NCI-H748 (cell line): Measurements from ENCODE around the gene OR2L2.
"Not testable (repeated sequence)": the region's sequence is repeated elsewhere in the genome, so short reads cannot be mapped to it uniquely, and the experiment has no call there.

Experiments
- DNase-seq: peaks from one replicate; lab custom pipeline; 2025; ENCODE audit not compliant: unreplicated experiment; lab: John Stamatoyannopoulos, UW

The OR2L2 gene

DNA sequence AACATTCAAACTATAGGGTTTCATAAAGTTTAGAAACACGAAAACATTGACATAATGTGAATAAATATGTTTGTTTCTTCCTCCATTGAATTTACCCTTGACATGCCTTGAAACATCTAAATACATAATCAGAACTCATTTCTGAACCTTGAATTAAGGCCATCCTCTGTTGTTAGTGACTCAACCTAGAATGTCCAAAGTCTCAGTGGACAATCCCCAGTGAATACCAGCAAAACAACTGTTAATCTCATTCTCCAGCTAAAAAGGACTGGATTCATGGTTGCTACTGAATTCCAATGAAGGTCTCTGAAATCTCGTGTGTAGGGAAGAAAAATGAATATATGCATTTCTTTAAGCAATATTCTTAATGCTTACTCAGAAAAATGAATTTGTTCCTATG is at the start of gene OR2L2:
Gene OR2L2, plus strand, starts transcription at position 301 of the 400 bp plus-strand sequence. CDS start 8,198 bp downstream, outside the sequence.
- no peak for DNase-seq

DNA sequence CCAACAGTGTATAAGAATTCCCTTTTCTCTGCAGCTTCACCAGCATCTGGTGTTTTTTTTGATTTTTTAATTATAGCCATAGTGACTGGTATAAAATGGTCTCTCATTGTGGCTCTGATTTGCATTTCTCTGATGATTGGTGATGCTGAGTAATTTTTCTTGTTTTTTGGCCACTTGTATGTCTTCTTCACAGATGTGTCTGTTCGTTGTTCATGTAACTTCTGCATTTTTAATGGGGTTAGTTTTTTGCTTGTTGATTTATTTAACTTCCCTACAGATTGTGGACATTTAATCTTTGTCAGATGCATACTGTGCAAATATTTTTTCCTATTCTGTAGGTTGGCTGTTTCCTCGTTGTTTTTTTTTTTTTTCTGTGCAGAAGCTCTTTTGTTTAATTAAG is 36.9 kb upstream of the OR2L2 start:
- no peak for DNase-seq

DNA sequence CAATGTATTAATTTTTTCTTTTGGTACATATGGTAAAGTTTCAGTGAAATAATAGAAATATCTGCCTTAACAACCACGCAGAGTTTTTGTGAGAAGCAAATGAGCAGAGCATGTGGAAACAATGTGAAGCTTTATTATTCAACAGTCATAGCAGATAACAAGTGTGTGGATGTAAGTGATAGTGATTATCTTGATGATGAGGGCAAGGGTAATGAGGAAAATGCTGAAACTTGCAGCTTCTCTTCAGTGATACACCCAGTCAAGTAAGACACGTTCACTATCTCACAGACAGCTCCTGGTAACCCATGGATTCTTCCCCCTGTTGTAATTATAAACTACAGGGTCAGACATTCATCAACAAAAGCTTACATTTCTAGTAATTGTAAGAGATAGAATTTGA is 31.1 kb upstream of the OR2L2 start:
- DNase-seq, result no peak

DNA sequence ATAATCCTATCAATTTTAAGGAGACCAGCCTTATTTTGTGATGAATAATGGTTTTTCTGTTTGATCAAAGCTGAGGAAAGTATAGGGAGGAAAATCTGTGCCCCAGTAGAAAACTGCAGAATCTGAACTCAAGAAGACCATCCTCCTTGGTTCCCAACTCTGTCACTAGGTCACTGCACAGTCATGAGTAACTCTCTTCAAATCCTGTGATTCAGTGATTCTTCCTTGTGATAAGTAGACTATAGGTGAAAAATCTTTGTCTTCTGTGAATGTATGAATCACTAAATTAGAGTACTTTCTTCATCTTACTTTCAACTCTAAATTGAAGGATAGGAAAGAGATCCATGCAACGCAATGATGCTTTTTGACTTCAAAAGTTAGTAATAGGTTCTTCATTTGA is 29.7 kb upstream of the OR2L2 start:
- DNase-seq, result no peak

DNA sequence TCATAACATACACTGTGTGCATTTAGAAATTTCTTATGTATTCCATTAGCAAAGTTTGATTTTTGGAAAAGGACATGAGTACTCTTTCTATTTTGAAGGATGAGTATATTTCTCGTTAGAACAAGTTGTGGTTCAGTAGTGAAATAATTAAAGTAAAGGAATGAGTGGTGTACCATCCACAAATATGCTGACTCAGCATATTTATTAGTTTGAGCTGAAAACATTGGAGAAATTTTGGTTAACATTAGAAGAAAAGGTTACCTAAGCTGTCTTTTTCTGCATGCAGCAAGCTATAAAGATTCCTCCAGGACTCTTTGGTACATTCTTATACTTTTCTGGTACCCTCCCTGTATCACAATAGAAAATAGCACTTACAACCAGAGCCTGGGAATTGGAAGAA is 22.1 kb upstream of the OR2L2 start:
- DNase-seq, result no peak

GRCh38 chr1:248009681-248010080 is 20.2 kb upstream of the OR2L2 start:
- DNase-seq, result peak; percentile 0

DNA sequence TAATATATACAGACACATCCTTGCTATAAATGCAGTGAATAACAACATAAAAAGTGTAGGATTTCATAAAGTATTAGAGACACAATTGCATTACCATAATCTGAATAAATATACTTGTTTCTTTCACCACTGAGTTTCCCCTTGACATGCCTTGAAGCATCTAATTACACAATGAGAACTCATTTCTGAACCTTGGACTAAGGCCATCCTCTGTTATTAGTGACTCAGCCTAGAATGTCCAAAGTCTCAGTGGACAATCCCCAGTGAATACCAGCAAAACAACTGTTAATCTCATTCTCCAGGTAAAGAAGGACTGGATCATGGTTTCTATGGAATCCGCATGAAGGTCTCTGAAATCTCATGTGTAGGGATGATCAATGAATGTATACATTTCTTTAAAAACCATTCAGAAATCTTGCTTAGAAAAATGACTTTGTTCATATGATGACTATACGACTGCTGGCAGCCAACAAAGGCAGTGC is 16.6 kb upstream of the OR2L2 start, which contains the start of gene OR2L5:
Gene OR2L5, plus strand, starts transcription at position 432 of the 482 bp plus-strand sequence. CDS start 8,288 bp downstream, outside the sequence.
- DNase-seq, result no peak

DNA sequence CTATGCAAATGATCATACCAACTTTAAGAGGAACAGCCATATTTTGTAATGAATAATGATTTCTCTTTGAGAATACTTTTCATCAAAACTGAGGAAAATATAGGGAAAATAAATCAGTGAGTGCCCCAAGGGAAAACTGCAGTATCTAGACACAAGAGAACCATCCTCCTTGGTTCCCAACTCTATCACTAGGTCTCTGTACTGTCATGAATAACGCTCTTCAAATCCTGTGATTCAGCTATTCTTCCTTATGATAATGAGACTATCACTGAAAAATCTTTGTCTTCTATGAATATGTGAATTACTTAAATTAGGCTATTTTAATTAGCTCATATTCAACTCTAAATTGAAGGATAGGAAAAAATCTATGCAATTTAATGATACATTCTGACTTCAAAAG is 14.1 kb upstream of the OR2L2 start:
- DNase-seq, result no peak

- no peak for DNase-seq
These were observed 15.3 kb downstream of the OR2L2 start for GRCh38 chr1:248045209-248045608.

- no peak for DNase-seq
These were observed 16.7 kb downstream of the OR2L2 start, which contains the start of gene OR2L3 for GRCh38 chr1:248046536-248046935. OR2L3 (plus strand) TSS chr1:248046836; CDS start chr1:248060682, 13,846 bp downstream.

DNA sequence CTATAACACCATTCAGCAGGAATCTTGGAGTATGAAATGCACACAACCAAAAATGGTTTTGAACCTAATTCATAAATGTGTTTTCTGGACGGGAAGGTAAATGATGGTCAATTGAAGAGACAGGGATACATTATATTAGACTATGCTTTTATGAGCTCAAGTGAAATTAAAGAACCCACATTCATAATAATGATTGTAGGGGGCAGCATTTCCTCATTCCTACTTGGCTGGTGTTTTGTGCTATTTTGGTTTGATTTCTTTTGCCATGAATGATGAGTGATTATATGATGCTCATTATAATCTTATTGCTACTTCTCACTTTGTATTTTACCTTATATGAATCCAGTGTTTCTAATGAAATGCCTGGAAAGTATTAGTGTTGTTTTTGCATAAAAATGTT is 17.1 kb downstream of the OR2L2 start:
- DNase-seq, result no peak

DNA sequence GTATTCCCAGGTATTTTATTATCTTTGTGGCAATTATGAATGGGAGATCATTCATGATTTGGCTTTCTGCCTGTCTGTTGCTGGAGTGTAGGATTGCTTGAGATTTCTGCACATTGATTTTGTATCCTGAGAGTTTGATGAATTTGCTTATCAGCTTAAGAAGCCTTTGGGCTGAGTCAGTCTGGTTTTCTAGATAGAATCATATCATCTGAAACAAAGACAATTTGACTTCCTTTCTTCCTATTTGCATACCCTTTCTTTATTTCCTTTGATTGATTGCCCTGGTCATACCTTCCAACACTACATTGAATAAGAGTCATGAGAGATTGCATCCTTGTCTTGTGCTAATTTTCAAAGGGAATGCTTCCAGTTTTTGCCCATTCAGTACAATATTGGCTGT is 24.8 kb downstream of the OR2L2 start:
- DNase-seq, result no peak

- DNase-seq, result no peak
These were observed 25.4 kb downstream of the OR2L2 start for GRCh38 chr1:248055261-248055660.

- DNase-seq, result no peak
These were observed 35.2 kb downstream of the OR2L2 start for GRCh38 chr1:248065071-248065470.

DNA sequence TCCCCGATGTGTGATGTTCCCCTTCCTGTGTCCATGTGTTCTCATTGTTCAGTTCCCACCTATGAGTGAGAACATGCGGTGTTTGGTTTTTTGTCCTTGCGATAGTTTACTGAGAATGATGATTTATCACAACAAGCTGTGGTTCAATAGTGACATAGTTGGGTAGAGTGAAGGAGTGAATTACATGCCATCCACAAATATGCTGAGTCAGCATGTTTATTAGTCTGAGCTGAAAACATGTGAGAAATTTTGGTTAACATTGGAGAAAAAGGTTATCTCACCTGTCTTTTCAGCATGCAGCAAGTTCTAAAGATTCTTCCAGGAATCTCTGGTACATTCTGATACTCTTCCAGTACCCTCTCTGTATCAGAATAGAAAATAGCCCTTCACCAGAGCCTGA is 35.7 kb downstream of the OR2L2 start:
- no peak for DNase-seq

GRCh38 chr1:248083864-248084263 is 54.0 kb downstream of the OR2L2 start:
- DNase-seq, result not testable (repeated sequence)
